GM18520 (cell line): Measurements from ENCODE around the gene TBR1.

Experiments
- ATAC-seq: cut with Tn5 transposase; IDR thresholded peaks from one replicate; pipeline ENCODE4 v1.9.1; 2021; ENCODE audit not compliant: unreplicated experiment

TBR1 gene

GRCh38 chr2:161414042-161415033, 1.8 kb upstream of the TBR1 start:
- no peak for ATAC-seq

GRCh38 chr2:161415034-161415986, 787 bp upstream of the TBR1 start:
- ATAC-seq = no peak

- ATAC-seq = no peak
Measured at GRCh38 chr2:161416708-161417437, 776 bp downstream of the TBR1 start.

- no peak for ATAC-seq
Measured at GRCh38 chr2:161417438-161418274, 1.6 kb downstream of the TBR1 start.

GRCh38 chr2:161418275-161418714, 2.2 kb downstream of the TBR1 start:
- no peak for ATAC-seq

GRCh38 chr2:161418715-161419637, 2.9 kb downstream of the TBR1 start:
- ATAC-seq = no peak

- no peak for ATAC-seq
Measured at GRCh38 chr2:161419638-161420190, 3.6 kb downstream of the TBR1 start.

GRCh38 chr2:161420406-161421074, 4.4 kb downstream of the TBR1 start:
- no peak for ATAC-seq

- no peak for ATAC-seq
Measured at GRCh38 chr2:161421686-161422085, 5.6 kb downstream of the TBR1 start.

- no peak for ATAC-seq
Measured at GRCh38 chr2:161422816-161423403, 6.8 kb downstream of the TBR1 start.

GRCh38 chr2:161423421-161424393, 7.6 kb downstream of the TBR1 start:
- ATAC-seq = no peak

GRCh38 chr2:161424394-161424769, 8.3 kb downstream of the TBR1 start:
- no peak for ATAC-seq

GRCh38 chr2:161424891-161425727, 9.0 kb downstream of the TBR1 start:
- ATAC-seq = no peak

GRCh38 chr2:161425728-161426454, 9.8 kb downstream of the TBR1 start:
- no peak for ATAC-seq

GRCh38 chr2:161426455-161426921, 10.4 kb downstream of the TBR1 start:
- ATAC-seq = no peak
